Measurements from ENCODE around the gene PCCA. TPM values are rescaled to one million over a fixed set of nuclear protein-coding genes. Genes with fewer than 3 reads are reported as not detected.

PCCA gene
- total and polyA plus RNA-seq, 2 donors (not counting 1 experiment from before 2014, with no cell fraction given): 4.8 to 17.4 TPM

- H3K36me3 ChIP-seq (replicated peaks in 1 of 2; ENCODE audit: control extremely low read depth in 1 of 2, control insufficient read depth in 1 of 2, extremely low read depth in 1 of 2, insufficient read depth in 2 of 2, low read length in 1 of 2): no peaks in the 10 kb centered on the region
- Mint-ChIP-seq H3K27me3 (peaks cover 4% of the 10 kb centered on the region), H3K27ac (no peak overlapping the region), H3K9me3 (ENCODE audit: insufficient read depth) (no peaks in the 10 kb centered on the region), H3K4me3 (no peak overlapping the region), H3K4me1 (peaks cover 12% of the 10 kb centered on the region)
- no peak overlapping the region for H3K9ac ChIP-seq (ENCODE audit: low read length)
- no peak overlapping the region for H3K4me2 ChIP-seq (replicated peaks; ENCODE audit: low read depth, low read length, poor library complexity, severe bottlenecking)
- ATAC-seq (ENCODE audit: low read depth) (no peak), DNase-seq (no peak)
- no peak overlapping the region for H3K4me3 ChIP-seq (ENCODE audit: control extremely low read depth in 1 of 5, extremely low read depth in 1 of 5, insufficient read depth in 1 of 5, low read depth in 2 of 5, low read length in 4 of 5)
- ChIA-PET POLR2A (no interaction called here), CTCF (interaction anchor here (1.7 kb wide), 1 partner anchor 852 kb away, joined by 3 read pairs; no protein-coding TSS in a partner anchor)
- WGBS (ENCODE audit: insufficient coverage): 97% methylated on average over 4 of the region's 6 CpGs
- no peaks in the 10 kb centered on the region for H3K9me3 ChIP-seq (ENCODE audit: control extremely low read depth in 1 of 3, control insufficient read depth in 2 of 3, insufficient read depth in 1 of 3, low read length in 2 of 3)
- no peak overlapping the region for H3K27ac ChIP-seq (ENCODE audit: low read length in 2 of 2)
- TF ChIP-seq EZH2 (IDR thresholded peaks at IDR 0.05; ENCODE audit: borderline replicate concordance, insufficient read depth, low read depth, low read length, poor library complexity, severe bottlenecking) (no peak), CTCF (IDR thresholded peaks at IDR 0.05) (no peak)
- peaks cover 0 to 3% of the 10 kb centered on the region in 2 donors for H3K4me1 ChIP-seq (ENCODE audit: control insufficient read depth in 2 of 2, insufficient read depth in 2 of 2, low read length in 2 of 2)
- H4K20me1 ChIP-seq (ENCODE audit: control insufficient read depth, insufficient read depth, low read length, poor library complexity, severe bottlenecking): no peaks in the 10 kb centered on the region
- intact Hi-C loops (cut with micrococcal nuclease): no loop called here
- H2AFZ ChIP-seq (ENCODE audit: insufficient read depth, low read depth, low read length, poor library complexity, severe bottlenecking): no peak overlapping the region
- H3K79me2 ChIP-seq (ENCODE audit: control insufficient read depth, insufficient read depth, low read length): no peaks in the 10 kb centered on the region
- no peaks in the 10 kb centered on the region for H3K27me3 ChIP-seq (replicated peaks in 1 of 4; ENCODE audit: control extremely low read depth in 1 of 4, control insufficient read depth in 3 of 4, insufficient read depth in 4 of 4, low read length in 3 of 4)
These were observed 419.6 kb downstream of the PCCA start for GRCh38 chr13:100508455-100508854.

DNA sequence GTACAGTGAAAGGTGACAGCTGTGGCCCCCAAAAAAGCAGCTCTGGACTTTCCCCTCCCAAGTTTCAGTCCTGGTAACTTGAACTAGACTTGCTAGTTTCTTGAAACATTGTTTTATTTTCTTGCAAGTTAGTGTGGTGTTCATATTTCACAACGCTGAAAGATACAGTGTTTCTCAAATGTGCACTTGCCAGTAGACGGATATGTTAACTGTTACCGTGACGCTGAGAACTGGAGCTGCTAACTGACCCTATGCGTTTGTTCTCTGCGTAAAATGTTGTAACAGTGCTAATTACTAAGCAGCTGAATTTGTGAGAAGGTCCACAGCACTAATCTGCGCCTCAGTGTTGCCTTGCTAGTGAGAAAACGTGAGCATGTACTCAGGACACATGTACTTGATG is 420.1 kb downstream of the PCCA start:
- no peaks in the 10 kb centered on the region for H4K20me1 ChIP-seq (ENCODE audit: control insufficient read depth, insufficient read depth, low read length, poor library complexity, severe bottlenecking)
- no peaks in the 10 kb centered on the region for H3K27me3 ChIP-seq (replicated peaks in 1 of 4; ENCODE audit: control extremely low read depth in 1 of 4, control insufficient read depth in 3 of 4, insufficient read depth in 4 of 4, low read length in 3 of 4)
- no peaks in the 10 kb centered on the region for H3K36me3 ChIP-seq (replicated peaks in 1 of 2; ENCODE audit: control extremely low read depth in 1 of 2, control insufficient read depth in 1 of 2, extremely low read depth in 1 of 2, insufficient read depth in 2 of 2, low read length in 1 of 2)
- H3K9me3 ChIP-seq (ENCODE audit: control extremely low read depth in 1 of 3, control insufficient read depth in 2 of 3, insufficient read depth in 1 of 3, low read length in 2 of 3): no peaks in the 10 kb centered on the region
- TF ChIP-seq EZH2 (IDR thresholded peaks at IDR 0.05; ENCODE audit: borderline replicate concordance, insufficient read depth, low read depth, low read length, poor library complexity, severe bottlenecking): no peak
- TF ChIP-seq CTCF (IDR thresholded peaks at IDR 0.05): no peak
- H2AFZ ChIP-seq (ENCODE audit: insufficient read depth, low read depth, low read length, poor library complexity, severe bottlenecking): no peak overlapping the region
- H3K4me3 ChIP-seq (ENCODE audit: control extremely low read depth in 1 of 5, extremely low read depth in 1 of 5, insufficient read depth in 1 of 5, low read depth in 2 of 5, low read length in 4 of 5): no peak overlapping the region
- H3K27ac ChIP-seq (ENCODE audit: low read length in 2 of 2): no peak overlapping the region
- DNase-seq (no peak), ATAC-seq (ENCODE audit: low read depth) (no peak)
- ChIA-PET POLR2A (no interaction called here), CTCF (interaction anchor here (1.7 kb wide), 1 partner anchor 853 kb away, joined by 3 read pairs; no protein-coding TSS in a partner anchor)
- H3K9ac ChIP-seq (ENCODE audit: low read length): no peak overlapping the region
- intact Hi-C loops (cut with micrococcal nuclease): no loop called here
- H3K27me3 Mint-ChIP-seq: peaks cover 4% of the 10 kb centered on the region
- no peak overlapping the region for H3K4me2 ChIP-seq (replicated peaks; ENCODE audit: low read depth, low read length, poor library complexity, severe bottlenecking)
- no peaks in the 10 kb centered on the region for H3K79me2 ChIP-seq (ENCODE audit: control insufficient read depth, insufficient read depth, low read length)
- peaks cover 0 to 3% of the 10 kb centered on the region in 2 donors for H3K4me1 ChIP-seq (ENCODE audit: control insufficient read depth in 2 of 2, insufficient read depth in 2 of 2, low read length in 2 of 2)
- no peaks in the 10 kb centered on the region for H3K9me3 Mint-ChIP-seq (ENCODE audit: insufficient read depth)
- no peak overlapping the region for H3K27ac Mint-ChIP-seq
- 97% methylated on average over 8 of the region's 8 CpGs for WGBS (ENCODE audit: insufficient coverage)
- H3K4me1 Mint-ChIP-seq: peaks cover 12% of the 10 kb centered on the region
- H3K4me3 Mint-ChIP-seq: no peak overlapping the region
